SKM-1 treated with dmso at 0.1 percent for 144 hours (cell line): ENCODE data around the gene UIMC1.
A peak's percentile ranks its signal among the peaks of the same experiment; 100 is the strongest.

ENCODE experiments used
- DNase-seq: peaks from one replicate; lab custom pipeline; 2025; ENCODE audit not compliant: unreplicated experiment; lab: John Stamatoyannopoulos, UW

UIMC1 gene

GRCh38 chr5:176956756-176957155 lies 49.8 kb downstream of the UIMC1 start:
- no peak for DNase-seq

DNA sequence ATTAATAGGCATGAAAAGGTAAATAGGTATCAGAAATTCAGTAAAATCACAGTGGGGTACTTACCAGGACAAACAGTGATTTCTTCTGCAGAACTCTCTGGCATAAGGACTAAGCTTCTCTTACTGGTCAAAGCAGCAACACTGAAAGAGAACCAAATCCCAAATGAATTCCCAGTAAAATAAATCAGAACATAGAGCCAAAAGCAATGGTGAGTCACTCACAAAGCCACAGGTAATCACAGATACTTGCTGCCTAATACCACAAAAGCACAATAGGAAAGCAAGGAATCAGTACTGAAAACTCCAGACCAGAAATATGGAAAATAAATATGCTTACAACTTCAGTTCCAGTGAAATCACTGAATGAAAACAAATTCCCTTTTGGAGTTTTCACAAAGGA lies 50.7 kb downstream of the UIMC1 start:
- DNase-seq, result no peak

GRCh38 chr5:176954050-176954449 lies 52.5 kb downstream of the UIMC1 start:
- DNase-seq, result no peak

DNA sequence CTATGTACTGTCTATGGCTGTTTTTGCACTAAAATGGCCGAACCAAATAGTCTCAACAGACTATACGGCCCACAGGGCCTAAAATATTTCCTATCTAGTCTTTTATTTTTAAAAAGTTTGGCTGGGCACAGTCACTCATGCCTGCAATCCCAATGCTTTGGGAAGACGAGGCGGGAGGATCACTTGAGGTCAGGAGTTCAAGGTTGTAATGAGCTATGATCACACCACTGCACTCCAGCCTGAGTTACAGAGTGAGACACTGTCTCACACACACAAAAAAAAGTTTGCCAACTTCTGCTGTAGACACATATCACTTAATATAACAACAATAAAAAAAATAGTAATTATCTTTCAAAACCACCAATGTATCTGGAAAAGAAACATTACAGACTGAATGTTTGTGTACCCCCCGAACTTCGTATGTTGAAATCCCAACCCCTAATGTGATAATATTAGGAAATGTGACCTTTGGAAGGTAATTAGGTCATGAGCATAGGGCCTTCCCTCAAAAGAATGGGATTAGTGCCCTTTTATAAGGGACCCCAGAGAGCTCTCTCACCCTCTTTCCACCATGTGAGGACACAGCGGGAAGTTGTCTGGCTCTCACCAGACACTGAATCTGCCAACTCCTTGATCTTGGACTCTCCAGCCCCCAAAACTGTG lies 53.9 kb downstream of the UIMC1 start:
- DNase-seq, result no peak

DNA sequence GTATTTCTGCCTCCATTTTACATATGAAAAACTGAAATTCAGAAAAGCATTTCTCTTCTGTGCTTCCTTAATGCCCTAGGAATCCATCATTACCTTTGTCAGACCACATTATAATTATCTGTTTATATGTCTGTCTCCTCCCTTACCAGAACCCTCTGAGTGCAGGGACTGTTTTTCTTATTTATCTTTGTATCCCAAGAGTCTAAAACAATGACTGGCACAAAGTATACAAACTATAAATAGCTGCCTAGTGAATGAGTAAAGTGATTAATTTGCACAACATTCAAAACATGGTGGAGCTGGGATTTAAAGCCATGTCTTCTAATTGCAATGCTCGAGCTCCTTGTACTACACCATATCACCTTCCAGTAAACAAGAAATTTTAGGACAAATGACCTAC lies 58.1 kb downstream of the UIMC1 start:
- DNase-seq, result no peak

DNA sequence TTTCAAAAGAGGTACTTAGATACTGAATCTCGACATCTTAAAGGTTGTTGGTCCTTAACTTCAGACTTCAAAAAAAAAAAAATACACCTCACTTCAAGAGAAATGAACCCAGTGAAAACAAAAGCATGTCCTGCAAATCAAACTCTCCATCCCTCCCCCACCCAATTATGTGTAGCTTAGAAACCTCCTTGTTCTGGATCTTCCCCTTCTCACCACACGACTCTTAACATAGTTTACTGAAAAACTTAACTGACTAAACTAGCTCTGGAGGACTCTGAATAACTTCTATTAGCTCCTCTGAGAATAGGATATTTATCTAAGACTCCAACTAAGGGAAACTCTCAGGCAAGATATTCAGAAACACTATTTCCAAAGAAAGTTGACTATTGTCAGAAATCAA lies 58.7 kb downstream of the UIMC1 start:
- no peak for DNase-seq

DNA sequence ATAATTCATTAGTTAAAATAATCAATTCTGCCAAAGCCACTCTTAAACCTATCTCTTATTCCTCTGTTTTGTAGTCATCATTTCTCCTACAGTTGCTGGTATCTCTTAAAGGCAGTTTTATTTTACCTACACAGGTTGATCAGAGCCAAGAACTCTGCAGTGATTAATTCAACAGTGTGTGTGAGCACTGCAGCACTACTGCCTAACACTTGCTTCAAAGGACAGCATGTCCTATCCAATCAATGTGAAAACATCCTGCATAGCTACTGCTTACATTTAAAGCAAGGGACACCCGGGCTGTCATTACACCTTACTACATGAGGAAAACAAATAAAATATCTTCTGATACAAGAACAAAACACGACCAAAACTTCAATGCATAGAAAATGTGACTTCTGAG lies 62.3 kb downstream of the UIMC1 start:
- DNase-seq, result no peak

DNA sequence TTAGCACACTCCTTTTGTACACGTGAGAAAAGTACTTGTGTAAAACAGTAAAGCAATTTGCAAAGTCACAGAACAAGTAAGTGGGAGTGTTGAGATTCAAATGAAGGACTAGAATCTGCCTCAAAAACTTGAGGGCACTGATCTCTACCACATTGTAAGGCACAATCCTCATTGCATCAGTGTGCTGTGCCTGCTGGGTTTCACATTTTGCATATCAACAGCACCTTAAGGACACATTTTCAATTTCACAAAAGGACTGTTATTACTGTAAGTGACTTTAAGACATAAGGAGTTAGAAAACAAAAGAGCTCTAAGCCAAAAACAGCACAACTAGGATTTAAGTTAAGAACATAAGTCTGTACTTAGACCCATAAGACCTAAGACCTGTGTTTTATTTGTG lies 62.8 kb downstream of the UIMC1 start:
- no peak for DNase-seq

DNA sequence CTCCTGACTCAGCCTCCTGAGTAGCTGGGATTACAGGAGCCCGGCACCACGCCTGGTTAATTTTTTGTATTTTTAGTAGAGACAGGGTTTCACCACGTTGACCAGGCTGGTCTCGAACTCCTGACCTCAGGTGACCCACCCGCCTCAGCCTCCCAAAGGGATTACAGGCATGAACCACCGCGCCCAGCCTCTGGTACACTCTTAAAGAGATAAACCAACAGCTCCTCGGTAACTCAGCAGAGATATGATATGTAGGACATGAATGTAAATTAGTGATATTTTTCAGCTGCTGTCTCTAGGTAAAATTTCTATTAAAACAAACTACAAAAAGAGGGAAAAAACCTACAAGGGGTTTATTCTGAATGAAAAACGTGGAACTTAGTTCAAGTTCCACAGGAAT lies 64.6 kb downstream of the UIMC1 start:
- DNase-seq, result no peak

DNA sequence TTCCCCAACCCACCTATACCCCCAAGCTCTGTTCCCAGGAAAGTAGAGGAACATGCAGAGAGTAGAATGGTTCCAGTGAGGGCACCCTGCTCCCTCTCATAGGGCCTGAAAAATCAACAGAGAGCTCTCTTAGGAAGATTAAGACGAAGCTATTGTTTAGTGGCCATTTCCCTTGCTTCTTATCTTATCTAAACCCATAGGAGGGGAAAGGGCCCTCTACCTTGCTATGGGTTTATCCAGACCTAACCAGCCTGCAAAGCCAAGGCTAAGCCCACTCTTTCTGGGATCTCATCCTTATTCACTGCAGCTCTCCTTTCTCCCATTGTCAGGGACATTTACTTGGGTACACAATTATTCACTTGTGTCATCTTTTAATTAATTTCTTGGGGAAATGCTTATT lies 68.1 kb downstream of the UIMC1 start:
- DNase-seq, result no peak

DNA sequence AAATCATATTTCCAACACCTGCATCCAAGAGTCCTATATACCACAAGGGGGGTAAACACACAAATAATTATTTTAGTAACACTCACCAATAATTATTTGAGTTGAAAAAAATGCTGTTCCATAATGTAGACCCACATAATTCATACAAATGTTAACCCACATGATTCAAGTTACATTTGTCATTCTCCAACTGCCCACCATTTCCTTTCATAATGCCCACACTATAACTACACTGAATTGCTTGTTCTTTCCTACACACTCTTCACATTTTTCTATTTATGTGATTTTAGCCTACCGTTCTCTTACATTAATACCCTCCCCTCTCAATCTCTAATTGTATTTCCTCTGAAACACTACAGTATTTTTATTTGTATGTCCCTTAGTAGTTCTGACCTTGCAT lies 71.6 kb downstream of the UIMC1 start:
- no peak for DNase-seq

- no peak for DNase-seq
Measured at GRCh38 chr5:176934309-176934930, 72.2 kb downstream of the UIMC1 start.

GRCh38 chr5:176929654-176930053 lies 76.9 kb downstream of the UIMC1 start:
- no peak for DNase-seq

DNA sequence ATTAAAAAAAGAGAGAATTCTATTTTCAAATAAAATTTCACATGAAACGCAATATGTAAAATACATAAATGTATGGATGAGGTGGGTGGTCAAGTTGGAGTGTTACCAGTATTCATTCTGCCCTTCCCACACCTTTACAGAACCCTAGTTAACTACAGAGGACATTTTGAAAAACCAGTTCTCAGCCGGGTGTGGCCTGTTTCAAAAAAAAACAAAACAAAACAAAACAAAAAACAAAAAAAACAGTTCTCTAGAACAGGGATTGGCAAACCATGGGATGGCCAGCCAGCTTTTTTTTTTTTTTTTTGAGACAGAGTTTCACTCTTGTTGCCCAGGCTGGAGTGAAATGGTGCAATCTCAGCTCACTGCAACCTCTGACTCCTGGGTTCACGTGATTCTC lies 79.0 kb downstream of the UIMC1 start:
- DNase-seq, result no peak

- DNase-seq, result no peak
Measured at GRCh38 chr5:176922817-176923216, 83.8 kb downstream of the UIMC1 start.

DNA sequence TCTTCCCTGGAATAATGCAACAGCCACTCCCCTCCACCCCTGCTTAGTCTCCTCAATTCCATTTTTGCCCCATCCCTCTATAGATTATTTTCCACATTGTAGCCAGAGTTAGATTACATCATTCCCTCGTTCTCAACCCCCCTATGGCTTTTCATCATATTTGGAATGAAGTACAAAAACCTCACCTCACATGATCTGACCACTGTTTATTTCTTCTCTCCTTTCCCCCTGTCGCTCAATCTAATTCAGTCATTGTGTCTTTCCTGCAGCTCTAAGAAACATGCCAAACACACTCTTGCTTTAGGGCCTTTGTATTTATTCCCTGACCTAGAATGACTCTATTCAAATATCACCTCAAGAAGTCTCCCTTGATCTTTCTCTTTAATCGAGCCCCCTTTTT lies 84.9 kb downstream of the UIMC1 start:
- DNase-seq, result no peak

GRCh38 chr5:176918613-176919012 lies 88.0 kb downstream of the UIMC1 start:
- no peak for DNase-seq

DNA sequence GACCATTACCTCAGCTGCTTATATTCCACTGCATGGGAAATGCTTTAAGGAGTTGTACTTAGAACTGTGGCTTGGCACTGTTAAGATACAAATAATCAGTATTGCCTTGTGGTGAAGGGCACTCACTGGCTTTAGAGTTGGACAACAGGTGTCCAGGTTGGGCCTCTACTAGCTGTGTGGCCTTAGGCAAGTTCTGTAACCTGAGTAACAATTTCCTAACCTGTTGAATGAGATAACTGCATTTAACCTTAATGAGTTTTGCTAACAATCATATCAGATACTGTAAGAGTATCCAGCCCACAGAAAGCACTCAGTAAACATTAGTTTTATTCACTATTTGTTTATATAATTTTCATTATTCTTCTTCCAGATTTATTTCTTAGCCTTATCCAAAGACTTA lies 90.2 kb downstream of the UIMC1 start:
- no peak for DNase-seq

- no peak for DNase-seq
Measured at GRCh38 chr5:176915906-176916305, 90.7 kb downstream of the UIMC1 start.

DNA sequence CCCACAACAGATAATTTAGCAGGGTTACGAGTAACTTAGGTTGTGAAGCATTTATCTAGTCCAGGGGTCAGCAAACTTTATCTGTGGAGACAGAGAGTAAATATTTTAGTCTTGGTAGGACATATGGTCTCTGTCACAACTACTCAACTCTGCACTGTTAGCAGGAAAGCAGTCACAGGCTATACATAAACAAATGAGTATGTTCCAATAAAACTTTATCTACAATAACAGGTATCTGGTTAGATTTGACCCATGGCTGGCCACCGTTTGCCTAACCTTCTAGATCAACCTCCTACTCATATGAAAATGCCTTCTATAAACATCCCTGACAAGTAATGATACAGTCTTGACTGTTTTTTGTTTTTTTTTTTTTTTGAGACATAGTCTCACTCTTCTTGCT lies 94.5 kb downstream of the UIMC1 start:
- no peak for DNase-seq

DNA sequence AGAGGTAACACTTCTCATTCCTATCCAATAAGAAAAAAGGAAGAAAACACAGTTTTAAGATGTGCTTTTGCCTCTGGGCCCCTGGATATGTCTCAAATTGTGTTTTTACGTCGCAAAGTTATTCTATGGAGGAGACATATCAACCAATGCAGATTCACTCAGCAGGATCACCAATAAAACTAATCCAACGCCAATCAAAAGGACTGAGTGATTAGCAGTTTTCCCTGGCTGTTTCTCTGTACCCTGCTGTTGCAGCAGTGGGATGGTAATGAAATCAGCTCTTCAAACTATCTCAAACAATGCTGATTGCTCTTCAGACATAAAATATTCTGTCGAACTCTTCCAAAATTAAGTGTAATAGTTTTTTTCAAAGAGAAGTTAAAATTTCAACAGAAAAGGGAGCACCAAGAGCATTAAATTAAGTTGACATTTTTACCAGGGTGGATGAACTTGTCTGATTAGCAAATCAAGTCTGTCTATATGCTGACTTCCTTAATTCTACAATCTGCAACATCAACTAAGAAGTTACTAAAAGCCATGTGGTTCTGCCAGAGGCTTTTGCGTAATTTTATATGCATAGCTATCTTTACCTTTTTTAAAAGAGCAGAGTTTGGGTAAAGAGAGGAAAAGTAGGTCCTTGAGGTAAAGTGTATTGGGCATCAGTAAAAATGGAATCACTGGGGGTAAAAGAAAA lies 97.8 kb downstream of the UIMC1 start:
- peak; percentile 32 for DNase-seq

GRCh38 chr5:176906796-176907195 lies 99.8 kb downstream of the UIMC1 start:
- no peak for DNase-seq

DNA sequence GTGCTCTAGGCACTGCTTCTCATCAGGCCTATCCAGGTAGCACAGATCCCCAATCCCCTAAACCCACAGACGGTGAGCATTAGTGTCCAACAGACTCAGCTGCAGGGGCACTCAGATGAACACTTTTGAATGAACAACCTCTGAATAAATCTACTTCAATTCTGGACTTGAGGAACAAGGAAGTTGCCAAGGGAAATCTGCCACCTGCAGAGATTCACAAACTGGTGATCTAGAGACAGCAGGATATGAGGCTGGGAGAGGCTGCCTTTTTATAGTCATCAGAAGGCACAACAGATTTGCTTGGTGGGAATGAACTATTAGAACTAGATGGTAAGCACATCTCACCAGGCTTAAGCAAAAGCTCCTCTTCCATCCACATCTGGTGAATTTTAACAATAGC lies 100.5 kb downstream of the UIMC1 start:
- no peak for DNase-seq
